SK-N-SH treated with all-trans-retinoic acid at 6 μM for 48 hours (cell line): ENCODE results near the gene MT4.

Experiments
- CSDC2 ChIP-seq: fragments of 250-450 bp; sonication (Bioruptor Pico); IDR thresholded peaks from 2 replicates; pipeline ENCODE4 v1.5.0; 2020; ENCODE audit warnings: mild to moderate bottlenecking, moderate library complexity
- ZNF565 ChIP-seq: fragments of 450-650 bp; formaldehyde crosslinking; conservative IDR thresholded peaks from 2 replicates; pipeline ENCODE4 v1.5.0; 2020; ENCODE audit warnings: low read depth, mild to moderate bottlenecking, moderate library complexity
- ZNF70 ChIP-seq: fragments of 450-650 bp; formaldehyde crosslinking; IDR thresholded peaks from 2 replicates; pipeline ENCODE4 v1.5.0; 2020; ENCODE audit warnings: mild to moderate bottlenecking, moderate library complexity
- ZNF8 ChIP-seq: fragments of 450-650 bp; formaldehyde crosslinking; IDR thresholded peaks from 2 replicates; pipeline ENCODE4 v1.5.0; 2020; ENCODE audit warnings: mild to moderate bottlenecking, moderate library complexity
- TF ChIP-seq, protein P1 (sequence below): fragments of 250-450 bp; sonication (Bioruptor Pico); IDR thresholded peaks from 2 replicates; pipeline ENCODE4 v1.8.0; 2020; ENCODE audit warnings: mild to moderate bottlenecking, moderate library complexity, borderline replicate concordance

DNA sequence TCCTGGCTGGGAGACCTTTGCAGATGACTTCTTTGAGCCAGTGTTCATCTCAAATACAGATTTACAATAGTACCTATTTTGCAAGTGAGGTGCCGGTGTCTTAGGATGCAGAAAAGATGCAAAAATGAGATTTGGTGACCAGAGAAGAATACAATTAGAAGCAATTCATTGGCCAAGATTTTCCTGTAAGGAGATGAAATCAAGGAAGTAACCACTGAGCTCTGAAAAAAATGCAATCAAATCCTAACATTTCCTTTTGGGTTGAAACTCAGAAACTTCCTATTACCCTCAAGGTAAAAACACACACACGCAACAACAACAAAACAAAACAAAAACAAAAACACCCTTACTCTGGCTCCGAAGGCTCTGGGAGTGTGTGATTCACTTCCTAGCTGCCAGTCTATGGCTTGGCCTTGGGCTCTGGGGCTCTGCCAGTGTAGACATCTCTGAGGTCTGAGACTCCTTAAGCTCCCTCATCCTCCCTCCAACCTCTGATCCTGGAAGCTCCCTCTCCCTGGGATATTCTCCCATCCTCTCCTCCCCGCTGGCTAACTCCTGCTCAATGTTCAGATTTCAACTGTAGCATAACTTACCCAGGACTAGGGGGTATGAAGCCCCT is 16.8 kb upstream of the MT4 start:
- TF ChIP-seq, protein P1, sequence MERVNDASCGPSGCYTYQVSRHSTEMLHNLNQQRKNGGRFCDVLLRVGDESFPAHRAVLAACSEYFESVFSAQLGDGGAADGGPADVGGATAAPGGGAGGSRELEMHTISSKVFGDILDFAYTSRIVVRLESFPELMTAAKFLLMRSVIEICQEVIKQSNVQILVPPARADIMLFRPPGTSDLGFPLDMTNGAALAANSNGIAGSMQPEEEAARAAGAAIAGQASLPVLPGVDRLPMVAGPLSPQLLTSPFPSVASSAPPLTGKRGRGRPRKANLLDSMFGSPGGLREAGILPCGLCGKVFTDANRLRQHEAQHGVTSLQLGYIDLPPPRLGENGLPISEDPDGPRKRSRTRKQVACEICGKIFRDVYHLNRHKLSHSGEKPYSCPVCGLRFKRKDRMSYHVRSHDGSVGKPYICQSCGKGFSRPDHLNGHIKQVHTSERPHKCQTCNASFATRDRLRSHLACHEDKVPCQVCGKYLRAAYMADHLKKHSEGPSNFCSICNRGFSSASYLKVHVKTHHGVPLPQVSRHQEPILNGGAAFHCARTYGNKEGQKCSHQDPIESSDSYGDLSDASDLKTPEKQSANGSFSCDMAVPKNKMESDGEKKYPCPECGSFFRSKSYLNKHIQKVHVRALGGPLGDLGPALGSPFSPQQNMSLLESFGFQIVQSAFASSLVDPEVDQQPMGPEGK (CRISPR knock-in tag), result no peak
- no peak for TF ChIP-seq ZNF565 (CRISPR knock-in tag)
- TF ChIP-seq ZNF70 (CRISPR knock-in tag), result no peak
- no peak for TF ChIP-seq ZNF8
- TF ChIP-seq CSDC2 (CRISPR knock-in tag), result no peak
